HEK293 (cell line): ENCODE measurements around the gene UBL4A.

Experiments used
- CTCF ChIP-seq: fragments of 450-650 bp; formaldehyde crosslinking; IDR thresholded peaks from 2 replicates; pipeline ENCODE4 v1.5.1; 2016; ENCODE audit warnings: missing biosample characterization, missing genetic modification characterization
- PATZ1 ChIP-seq: fragments of 450-650 bp; formaldehyde crosslinking; IDR thresholded peaks from 2 replicates; pipeline ENCODE4 v1.5.1; 2016; ENCODE audit warnings: missing biosample characterization, missing genetic modification characterization
- TF ChIP-seq, protein P1 (sequence below): fragments of 450-650 bp; formaldehyde crosslinking; IDR thresholded peaks from 2 replicates; pipeline ENCODE4 v1.5.1; 2016; ENCODE audit warnings: missing biosample characterization, missing genetic modification characterization

- TF ChIP-seq CTCF (no peak), PATZ1 (tag by site-specific recombination) (no peak)
- TF ChIP-seq, protein P1, sequence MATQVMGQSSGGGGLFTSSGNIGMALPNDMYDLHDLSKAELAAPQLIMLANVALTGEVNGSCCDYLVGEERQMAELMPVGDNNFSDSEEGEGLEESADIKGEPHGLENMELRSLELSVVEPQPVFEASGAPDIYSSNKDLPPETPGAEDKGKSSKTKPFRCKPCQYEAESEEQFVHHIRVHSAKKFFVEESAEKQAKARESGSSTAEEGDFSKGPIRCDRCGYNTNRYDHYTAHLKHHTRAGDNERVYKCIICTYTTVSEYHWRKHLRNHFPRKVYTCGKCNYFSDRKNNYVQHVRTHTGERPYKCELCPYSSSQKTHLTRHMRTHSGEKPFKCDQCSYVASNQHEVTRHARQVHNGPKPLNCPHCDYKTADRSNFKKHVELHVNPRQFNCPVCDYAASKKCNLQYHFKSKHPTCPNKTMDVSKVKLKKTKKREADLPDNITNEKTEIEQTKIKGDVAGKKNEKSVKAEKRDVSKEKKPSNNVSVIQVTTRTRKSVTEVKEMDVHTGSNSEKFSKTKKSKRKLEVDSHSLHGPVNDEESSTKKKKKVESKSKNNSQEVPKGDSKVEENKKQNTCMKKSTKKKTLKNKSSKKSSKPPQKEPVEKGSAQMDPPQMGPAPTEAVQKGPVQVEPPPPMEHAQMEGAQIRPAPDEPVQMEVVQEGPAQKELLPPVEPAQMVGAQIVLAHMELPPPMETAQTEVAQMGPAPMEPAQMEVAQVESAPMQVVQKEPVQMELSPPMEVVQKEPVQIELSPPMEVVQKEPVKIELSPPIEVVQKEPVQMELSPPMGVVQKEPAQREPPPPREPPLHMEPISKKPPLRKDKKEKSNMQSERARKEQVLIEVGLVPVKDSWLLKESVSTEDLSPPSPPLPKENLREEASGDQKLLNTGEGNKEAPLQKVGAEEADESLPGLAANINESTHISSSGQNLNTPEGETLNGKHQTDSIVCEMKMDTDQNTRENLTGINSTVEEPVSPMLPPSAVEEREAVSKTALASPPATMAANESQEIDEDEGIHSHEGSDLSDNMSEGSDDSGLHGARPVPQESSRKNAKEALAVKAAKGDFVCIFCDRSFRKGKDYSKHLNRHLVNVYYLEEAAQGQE (tag by site-specific recombination), result no peak
These were observed 26.6 kb downstream of the UBL4A start for GRCh38 chrX:154459832-154460231.
